ENCODE measurements around the gene CPB1. TPM values are rescaled to one million over a fixed set of nuclear protein-coding genes. Genes with fewer than 3 reads are reported as not detected.
A peak's percentile ranks its signal among the peaks of the same experiment; 100 is the strongest.

Gene CPB1
- total and polyA plus RNA-seq, 7 donors, result 0.59 to 6.2 (median 1.6) TPM; not detected in 1

GRCh38 chr3:148883163-148883562 is 55.6 kb downstream of the CPB1 start:
- Histone ChIP-seq H3K4me3 (no peak overlapping the region), H3K27me3 (ENCODE audit: insufficient read depth in 3 of 3, low read length in 2 of 3) (no peaks in the 10 kb centered on the region), H3K27ac (no peak overlapping the region), H3K36me3 (ENCODE audit: insufficient read depth in 1 of 2, low read depth in 1 of 2) (no peaks in the 10 kb centered on the region), H3K4me1 (peaks cover 21% of the 10 kb centered on the region), H3K9me3 (no peaks in the 10 kb centered on the region)
- DNase-seq (no peak), ATAC-seq (peak in 3 of 4 donors; percentile 26 to 73 (median 53))
- 15 to 34% (median 15%) methylated on average over 1 of the region's 1 CpG for whole genome bisulfite sequencing, 3 donors
- TF ChIP-seq CTCF (IDR thresholded peaks at IDR 0.05), result no peak
- intact Hi-C loops (cut with DNase I), result no loop called here

GRCh38 chr3:148884261-148884660 is 56.6 kb downstream of the CPB1 start:
- Histone ChIP-seq H3K9me3 (no peaks in the 10 kb centered on the region), H3K4me3 (no peak overlapping the region), H3K27me3 (ENCODE audit: insufficient read depth in 3 of 3, low read length in 2 of 3) (no peaks in the 10 kb centered on the region), H3K36me3 (ENCODE audit: insufficient read depth in 1 of 2, low read depth in 1 of 2) (no peaks in the 10 kb centered on the region), H3K27ac (no peak overlapping the region), H3K4me1 (peaks cover 21% of the 10 kb centered on the region)
- no peak for ATAC-seq
- intact Hi-C loops (cut with DNase I), result no loop called here
- no peak for DNase-seq
- TF ChIP-seq CTCF (IDR thresholded peaks at IDR 0.05), result no peak

- no peak overlapping the region for H3K4me3 ChIP-seq
- no peak for TF ChIP-seq CTCF (IDR thresholded peaks at IDR 0.05)
- H3K9me3 ChIP-seq, result no peaks in the 10 kb centered on the region
- DNase-seq (no peak), ATAC-seq (no peak)
- intact Hi-C loops (cut with DNase I), result no loop called here
- H3K36me3 ChIP-seq (ENCODE audit: insufficient read depth in 1 of 2, low read depth in 1 of 2), result no peaks in the 10 kb centered on the region
- H3K27me3 ChIP-seq (ENCODE audit: insufficient read depth in 3 of 3, low read length in 2 of 3), result no peaks in the 10 kb centered on the region
- no peak overlapping the region for H3K27ac ChIP-seq
- 85 to 90% (median 89%) methylated on average over 2 of the region's 2 CpGs for WGBS, 3 donors
- no peaks in the 10 kb centered on the region for H3K4me1 ChIP-seq
Observed at GRCh38 chr3:148889828-148890227, 62.2 kb downstream of the CPB1 start.

GRCh38 chr3:148896062-148896461 is 68.5 kb downstream of the CPB1 start:
- WGBS, 3 donors, result 65 to 83% (median 70%) methylated on average over 3 of the region's 3 CpGs
- H3K36me3 ChIP-seq (ENCODE audit: insufficient read depth in 1 of 2, low read depth in 1 of 2), result no peaks in the 10 kb centered on the region
- H3K4me3 ChIP-seq, result no peak overlapping the region
- DNase-seq (no peak), ATAC-seq (no peak)
- H3K27me3 ChIP-seq (ENCODE audit: insufficient read depth in 3 of 3, low read length in 2 of 3), result no peaks in the 10 kb centered on the region
- TF ChIP-seq CTCF (IDR thresholded peaks at IDR 0.05), result no peak
- intact Hi-C loops (cut with DNase I), result no loop called here
- no peaks in the 10 kb centered on the region for H3K9me3 ChIP-seq
- H3K4me1 ChIP-seq, result no peaks in the 10 kb centered on the region
- no peak overlapping the region for H3K27ac ChIP-seq

- intact Hi-C loops (cut with DNase I), result no loop called here
- 55 to 70% (median 60%) methylated on average over 4 of the region's 4 CpGs for WGBS, 3 donors
- Histone ChIP-seq H3K9me3 (no peaks in the 10 kb centered on the region), H3K27ac (no peak overlapping the region), H3K27me3 (ENCODE audit: insufficient read depth in 3 of 3, low read length in 2 of 3) (no peaks in the 10 kb centered on the region), H3K36me3 (ENCODE audit: insufficient read depth in 1 of 2, low read depth in 1 of 2) (no peaks in the 10 kb centered on the region), H3K4me1 (no peaks in the 10 kb centered on the region), H3K4me3 (no peak overlapping the region)
- DNase-seq (no peak), ATAC-seq (no peak)
- no peak for TF ChIP-seq CTCF (IDR thresholded peaks at IDR 0.05)
Observed at GRCh38 chr3:148901987-148902791, 74.6 kb downstream of the CPB1 start.

All from psoas muscle (tissue), 8 donors.